GM15510 (cell line): Measurements from ENCODE around the gene TRAP1.

Experiments
- POLR2A ChIP-seq: IDR thresholded peaks from 3 replicates; pipeline ENCODE4 v1.6.1; 2011; ENCODE audit warnings: borderline replicate concordance; ENCODE audit not compliant: insufficient read length; ENCODE audit errors: extremely low read depth

Gene TRAP1

DNA sequence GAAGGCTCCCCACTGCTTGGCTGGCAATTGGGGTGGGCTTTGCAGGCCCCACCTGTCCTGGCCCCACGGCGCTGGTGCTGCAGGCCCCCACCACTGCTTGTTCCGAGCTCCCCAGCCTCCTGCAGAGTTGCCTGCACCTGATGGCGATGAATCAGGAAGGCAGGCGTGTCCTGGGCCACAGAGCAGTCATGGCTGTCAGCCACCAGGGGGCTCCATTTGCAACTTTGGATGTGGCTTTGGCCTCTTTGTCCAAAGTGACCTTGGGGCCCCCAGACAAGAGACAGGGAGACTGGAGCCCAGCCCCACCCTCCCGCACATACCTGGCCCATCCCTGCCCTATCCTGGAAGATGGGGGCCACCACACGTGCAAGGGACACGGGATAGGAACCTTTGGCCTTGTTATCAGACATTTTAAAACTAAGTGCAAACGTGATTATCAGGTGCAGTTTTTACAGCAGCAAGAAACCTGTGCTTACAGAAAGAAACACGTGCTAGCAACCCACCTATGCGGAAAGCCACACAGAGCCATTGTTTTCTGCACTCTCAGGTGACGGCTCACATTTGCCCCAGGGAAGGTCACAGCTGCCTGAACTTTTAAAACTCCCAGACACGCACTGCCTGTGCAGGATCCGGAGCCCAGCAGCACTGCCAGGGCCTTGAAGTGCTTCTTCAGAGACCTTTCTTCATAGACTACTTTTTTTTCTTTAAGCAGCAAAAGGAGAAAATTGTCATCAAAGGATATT lies 62.9 kb downstream of the TRAP1 start, which contains the start of gene DNASE1:
Gene DNASE1, plus strand, starts transcription at position 443 of the 743 bp plus-strand sequence. CDS start 683 bp downstream, outside the sequence.
- TF ChIP-seq POLR2A, result no peak

DNA sequence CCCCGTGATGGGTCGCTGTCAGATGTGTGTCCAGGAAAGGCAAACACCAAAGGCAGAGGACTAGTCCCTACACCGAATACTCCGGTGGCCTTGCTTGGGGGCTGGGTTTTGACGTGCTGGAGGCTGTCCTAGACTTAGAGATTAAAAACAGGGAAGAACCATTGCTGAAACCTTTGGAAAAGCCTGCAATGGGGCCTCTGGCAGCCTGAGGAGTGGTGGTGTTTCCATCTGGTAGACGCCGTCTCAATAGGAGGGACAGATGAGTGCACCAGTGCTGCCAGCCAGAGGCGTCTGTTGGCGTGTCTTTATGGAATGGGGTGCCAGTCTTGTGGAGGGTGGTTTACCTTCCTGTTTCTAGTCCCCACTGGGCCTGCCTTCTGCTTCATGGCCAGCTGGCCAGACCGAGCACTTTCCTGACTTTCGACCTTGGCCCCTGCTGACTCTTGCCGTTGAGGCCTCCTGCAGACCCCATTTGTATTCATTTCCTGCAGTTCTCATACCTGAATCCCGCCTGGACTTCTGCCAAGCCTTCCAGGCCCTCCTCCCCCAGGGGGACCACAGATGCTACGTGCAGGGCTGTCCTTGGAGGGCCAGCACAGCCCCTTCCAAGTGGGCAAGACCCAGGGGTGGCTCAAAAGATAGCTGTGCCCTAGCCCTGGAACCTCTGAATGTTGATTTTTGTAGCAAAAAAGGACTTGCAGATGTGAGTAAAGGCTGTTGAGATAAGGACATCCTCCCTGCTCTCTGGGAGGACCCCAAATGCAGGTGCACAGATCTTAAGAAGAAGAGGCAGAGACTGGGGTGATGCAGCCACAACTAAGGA lies 64.7 kb downstream of the TRAP1 start:
- TF ChIP-seq POLR2A, result no peak

DNA sequence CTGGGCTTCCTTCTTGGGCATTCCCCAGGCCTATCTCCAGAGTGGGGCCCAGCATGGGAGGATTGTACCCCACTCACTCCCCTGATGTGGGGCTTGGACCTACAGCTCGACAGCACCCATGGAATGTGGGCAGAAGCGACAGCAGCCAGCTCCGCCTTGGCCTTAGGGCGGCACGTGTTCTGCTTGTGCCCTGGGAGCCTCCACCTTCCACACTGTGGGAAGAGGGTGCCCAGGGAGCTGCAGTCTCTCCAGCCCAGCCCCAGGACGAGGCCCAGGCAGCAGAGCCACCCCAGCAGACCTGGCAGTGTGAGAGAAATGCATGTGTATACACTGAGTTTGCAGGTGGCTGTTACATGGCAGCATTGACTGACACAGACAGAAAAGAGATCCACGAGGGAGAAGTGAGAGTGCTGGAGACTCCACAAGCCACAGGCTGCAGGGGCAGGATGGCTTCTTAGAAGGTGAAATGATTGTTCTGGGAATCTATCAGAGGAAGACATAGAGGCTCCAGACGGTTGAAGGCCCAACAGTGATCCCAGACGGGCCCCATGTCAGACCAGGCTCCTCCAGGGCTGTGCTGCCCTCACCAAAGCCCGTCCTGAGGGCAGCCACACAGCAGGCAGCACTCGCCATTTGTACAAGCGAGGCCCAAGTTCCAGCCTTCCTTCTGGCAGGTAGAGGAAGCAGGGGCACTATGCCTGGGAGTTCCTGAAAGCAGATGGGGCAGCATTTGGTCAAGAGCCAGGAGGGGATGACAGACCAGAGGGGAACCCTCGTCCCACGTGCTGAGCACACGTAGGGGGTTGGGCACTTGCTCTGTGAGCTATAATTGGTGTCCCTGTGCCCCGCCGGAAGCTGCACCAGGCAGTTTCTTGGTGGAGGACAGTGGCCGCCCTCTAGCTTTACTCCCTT lies 65.6 kb downstream of the TRAP1 start:
- TF ChIP-seq POLR2A, result no peak

GRCh38 chr16:3650631-3651265 lies 66.6 kb downstream of the TRAP1 start:
- TF ChIP-seq POLR2A, result no peak

DNA sequence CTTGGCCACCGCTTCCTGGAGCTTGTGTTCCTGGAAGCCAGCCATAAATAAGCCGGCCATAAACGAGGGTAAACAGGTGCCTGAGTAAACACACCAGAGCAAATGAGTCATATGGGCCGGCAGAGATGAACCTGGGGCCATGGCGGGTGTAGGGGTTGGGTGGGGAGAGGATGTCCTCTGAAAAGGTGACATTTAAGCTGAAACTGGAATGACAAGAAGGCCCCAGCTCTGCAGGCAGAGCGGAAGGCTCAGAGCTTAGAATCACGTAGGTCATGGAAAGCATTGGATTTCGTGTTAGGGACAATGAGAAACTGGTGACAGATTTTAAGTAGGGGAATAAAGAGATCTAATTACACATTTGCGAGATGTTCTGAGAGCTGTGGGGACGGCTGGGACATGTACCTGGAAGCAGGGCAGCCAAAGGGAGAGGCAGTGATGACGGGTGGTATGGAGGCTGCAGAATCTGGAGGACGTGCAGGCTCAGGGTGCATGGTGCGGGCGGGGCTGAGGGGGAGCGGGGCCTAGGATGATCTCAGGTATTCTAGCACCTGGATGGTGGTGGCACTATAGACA lies 70.9 kb downstream of the TRAP1 start:
- TF ChIP-seq POLR2A, result no peak

- no peak for TF ChIP-seq POLR2A
These were observed 71.6 kb downstream of the TRAP1 start for GRCh38 chr16:3645504-3646347.

DNA sequence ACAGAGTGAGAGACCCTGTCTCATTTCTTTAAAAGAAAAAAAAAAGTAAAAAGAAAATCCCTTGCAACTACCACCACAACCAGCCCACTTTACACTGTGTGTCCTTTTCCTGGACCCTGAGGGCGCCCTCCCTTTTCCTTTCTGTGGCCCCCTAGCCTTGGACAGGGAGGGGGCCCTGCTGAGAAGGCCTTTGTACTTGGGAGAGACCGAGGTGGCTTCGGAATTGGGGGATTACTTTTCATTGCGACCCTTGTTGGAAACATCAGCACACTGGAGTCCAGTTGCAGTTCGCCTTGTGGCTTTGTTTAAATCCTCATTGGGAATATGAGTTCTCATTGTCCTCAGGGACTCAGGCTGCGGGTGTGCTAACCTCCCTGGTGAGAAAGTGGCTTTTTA lies 72.2 kb downstream of the TRAP1 start:
- no peak for TF ChIP-seq POLR2A

- TF ChIP-seq POLR2A, result no peak
These were observed 74.1 kb downstream of the TRAP1 start for GRCh38 chr16:3643095-3643730.

DNA sequence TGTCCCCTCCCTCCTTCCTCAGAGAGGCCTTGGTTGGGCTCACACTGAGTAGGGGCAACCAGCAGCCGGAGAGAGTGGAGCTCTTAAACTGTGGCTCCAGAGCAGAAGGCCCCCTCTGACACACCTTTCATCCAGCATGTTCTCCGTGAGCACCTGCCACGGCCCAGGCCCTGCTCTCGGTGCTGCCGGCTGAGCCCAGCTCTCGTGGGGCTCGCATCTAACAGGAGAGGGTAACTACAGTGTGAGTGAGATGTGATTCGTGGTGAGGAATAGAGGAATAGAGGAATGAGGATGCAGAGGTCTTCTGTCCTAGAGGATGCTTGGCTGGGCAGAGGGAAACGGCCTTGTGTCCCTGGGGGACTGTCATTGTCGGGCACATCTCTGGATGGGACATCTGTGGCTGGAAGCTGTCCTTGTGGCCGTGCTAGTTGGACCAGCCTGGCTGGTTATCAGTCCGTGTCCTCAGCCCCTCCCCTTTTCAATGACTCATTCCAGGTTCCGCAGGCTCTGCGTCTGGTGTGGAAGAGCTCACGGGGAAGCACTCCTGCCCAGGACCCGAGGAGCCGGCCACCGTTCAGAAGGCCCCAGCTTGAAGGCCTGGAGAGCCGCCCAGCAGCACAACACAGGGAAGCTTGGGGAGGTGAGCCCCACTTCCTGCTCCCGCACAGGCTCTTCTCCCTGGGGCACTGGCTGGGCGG lies 74.8 kb downstream of the TRAP1 start:
- TF ChIP-seq POLR2A, result no peak

- no peak for TF ChIP-seq POLR2A
These were observed 75.4 kb downstream of the TRAP1 start for GRCh38 chr16:3641801-3642396.

DNA sequence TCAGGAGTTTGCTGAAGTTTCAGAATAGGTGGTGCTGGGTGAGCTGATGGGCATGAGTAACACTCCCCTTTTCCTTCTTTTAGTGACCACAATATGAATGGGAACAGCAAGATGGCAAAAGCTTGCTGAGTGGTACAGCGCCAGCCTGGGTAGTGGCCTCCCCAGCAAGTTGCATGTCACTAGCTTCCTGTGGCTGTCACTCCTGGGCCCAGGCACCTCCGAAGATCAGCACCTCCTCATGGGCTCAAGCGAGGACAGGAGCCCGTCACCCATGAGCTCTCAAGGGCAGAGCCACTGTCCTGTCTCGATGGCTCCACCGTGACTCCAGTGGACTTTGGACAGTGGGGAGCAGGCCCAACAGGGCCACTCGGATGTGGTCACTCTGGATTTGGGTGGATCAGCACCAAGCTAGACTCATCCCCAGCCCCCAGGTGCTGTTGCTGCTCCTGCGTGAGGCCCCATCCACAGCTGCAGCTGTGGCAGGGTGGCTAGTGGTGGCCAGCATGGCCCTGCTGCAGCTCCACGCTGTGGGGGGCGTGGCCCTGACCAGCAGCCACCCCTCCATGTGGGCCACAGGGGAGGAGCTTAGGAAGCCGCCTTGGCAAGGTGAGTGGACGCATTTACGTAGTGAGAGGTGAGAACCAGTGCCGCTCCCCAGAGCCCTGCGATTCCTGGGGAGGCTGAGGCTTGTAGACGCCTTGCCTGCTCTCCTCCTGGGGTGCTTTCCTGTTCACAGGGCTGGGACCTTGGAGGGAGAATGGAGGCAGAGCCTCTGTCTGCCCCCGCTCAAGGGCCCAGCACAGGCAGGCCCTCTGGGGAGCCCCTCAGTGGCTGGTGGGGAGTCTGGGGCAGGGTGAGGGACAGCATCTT lies 76.5 kb downstream of the TRAP1 start:
- TF ChIP-seq POLR2A, result no peak
